ENCODE measurements around the gene RARRES1. TPM values are rescaled to one million over a fixed set of nuclear protein-coding genes. Genes with fewer than 3 reads are reported as not detected.

RARRES1 gene
- polyA plus RNA-seq, 1 experiment: 2.0 TPM

- POLR2A ChIA-PET: no interaction called here
- peak; percentile 47 for DNase-seq (ENCODE audit: low read depth)
- no peak overlapping the region for H3K4me3 ChIP-seq (ENCODE audit: low read depth, low read length)
- no peaks in the 10 kb centered on the region for H3K27me3 ChIP-seq (ENCODE audit: control insufficient read depth, insufficient read depth, low read length)
- H3K36me3 ChIP-seq (ENCODE audit: control insufficient read depth, insufficient read depth, low read length): no peaks in the 10 kb centered on the region; the same call in 1 of the 2 replicates
- CTCF ChIA-PET: interaction anchor here (0.6 to 0.9 kb wide), 2 partner anchors 38 to 458 kb away, joined by 3 to 4 read pairs; no protein-coding TSS in a partner anchor
- TF ChIP-seq, protein P1, sequence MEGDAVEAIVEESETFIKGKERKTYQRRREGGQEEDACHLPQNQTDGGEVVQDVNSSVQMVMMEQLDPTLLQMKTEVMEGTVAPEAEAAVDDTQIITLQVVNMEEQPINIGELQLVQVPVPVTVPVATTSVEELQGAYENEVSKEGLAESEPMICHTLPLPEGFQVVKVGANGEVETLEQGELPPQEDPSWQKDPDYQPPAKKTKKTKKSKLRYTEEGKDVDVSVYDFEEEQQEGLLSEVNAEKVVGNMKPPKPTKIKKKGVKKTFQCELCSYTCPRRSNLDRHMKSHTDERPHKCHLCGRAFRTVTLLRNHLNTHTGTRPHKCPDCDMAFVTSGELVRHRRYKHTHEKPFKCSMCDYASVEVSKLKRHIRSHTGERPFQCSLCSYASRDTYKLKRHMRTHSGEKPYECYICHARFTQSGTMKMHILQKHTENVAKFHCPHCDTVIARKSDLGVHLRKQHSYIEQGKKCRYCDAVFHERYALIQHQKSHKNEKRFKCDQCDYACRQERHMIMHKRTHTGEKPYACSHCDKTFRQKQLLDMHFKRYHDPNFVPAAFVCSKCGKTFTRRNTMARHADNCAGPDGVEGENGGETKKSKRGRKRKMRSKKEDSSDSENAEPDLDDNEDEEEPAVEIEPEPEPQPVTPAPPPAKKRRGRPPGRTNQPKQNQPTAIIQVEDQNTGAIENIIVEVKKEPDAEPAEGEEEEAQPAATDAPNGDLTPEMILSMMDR (IDR thresholded peaks at IDR 0.05; ENCODE audit: insufficient read depth, low read depth, low read length): no peak
Measured at GRCh38 chr3:158773845-158774830, 41.9 kb upstream of the RARRES1 start.

GRCh38 chr3:158773166-158773565 lies 40.9 kb upstream of the RARRES1 start:
- no peaks in the 10 kb centered on the region for H3K27me3 ChIP-seq (ENCODE audit: control insufficient read depth, insufficient read depth, low read length)
- POLR2A ChIA-PET: no interaction called here
- TF ChIP-seq, protein P1 (IDR thresholded peaks at IDR 0.05; ENCODE audit: insufficient read depth, low read depth, low read length): no peak
- DNase-seq (ENCODE audit: low read depth): no peak
- CTCF ChIA-PET: interaction anchor here (1.0 kb wide), 1 partner anchor 18 kb away, joined by 3 read pairs; no protein-coding TSS in a partner anchor
- H3K4me3 ChIP-seq (ENCODE audit: low read depth, low read length): no peak overlapping the region
- H3K36me3 ChIP-seq (ENCODE audit: control insufficient read depth, insufficient read depth, low read length): no peaks in the 10 kb centered on the region; the same call in 1 of the 2 replicates

DNA sequence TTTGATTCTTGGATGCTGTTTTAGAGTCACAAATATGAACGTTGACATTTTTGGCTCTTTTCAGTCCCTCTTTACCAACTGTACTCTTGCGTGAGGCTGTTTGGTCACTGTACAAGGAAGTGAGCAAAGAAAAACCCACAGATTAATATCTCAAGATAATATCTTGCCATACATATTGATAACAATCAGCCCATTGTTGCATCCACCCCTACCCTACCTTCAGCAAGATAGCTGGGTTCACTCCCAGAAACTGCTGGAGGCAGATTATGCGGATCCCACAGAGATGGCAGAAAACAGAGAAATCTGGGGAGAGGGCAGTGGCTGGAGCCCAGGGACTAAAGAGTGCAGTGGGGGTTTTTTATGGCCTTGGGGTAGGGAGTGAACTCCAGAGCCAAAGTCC lies 39.7 kb upstream of the RARRES1 start:
- Histone ChIP-seq H3K4me3 (ENCODE audit: low read depth, low read length) (no peak overlapping the region), H3K36me3 (ENCODE audit: control insufficient read depth, insufficient read depth, low read length) (no peaks in the 10 kb centered on the region; the same call in 1 of the 2 replicates), H3K27me3 (ENCODE audit: control insufficient read depth, insufficient read depth, low read length) (no peaks in the 10 kb centered on the region)
- TF ChIP-seq, protein P1 (IDR thresholded peaks at IDR 0.05; ENCODE audit: insufficient read depth, low read depth, low read length): no peak
- POLR2A ChIA-PET: no interaction called here
- no peak for DNase-seq (ENCODE audit: low read depth)
- CTCF ChIA-PET: interaction anchor here (1.6 kb wide), 1 partner anchor 113 kb away, joined by 5 read pairs; no protein-coding TSS in a partner anchor

GRCh38 chr3:158771577-158771976 lies 39.3 kb upstream of the RARRES1 start:
- TF ChIP-seq, protein P1 (IDR thresholded peaks at IDR 0.05; ENCODE audit: insufficient read depth, low read depth, low read length): no peak
- CTCF ChIA-PET: interaction anchor here (0.9 to 1.6 kb wide), 3 partner anchors 12 to 113 kb away, joined by 3 to 5 read pairs (median 4); no protein-coding TSS in a partner anchor
- no peaks in the 10 kb centered on the region; the same call in 1 of the 2 replicates for H3K36me3 ChIP-seq (ENCODE audit: control insufficient read depth, insufficient read depth, low read length)
- POLR2A ChIA-PET: no interaction called here
- DNase-seq (ENCODE audit: low read depth): no peak
- no peaks in the 10 kb centered on the region for H3K27me3 ChIP-seq (ENCODE audit: control insufficient read depth, insufficient read depth, low read length)
- no peak overlapping the region for H3K4me3 ChIP-seq (ENCODE audit: low read depth, low read length)

GRCh38 chr3:158770741-158771350 lies 38.6 kb upstream of the RARRES1 start:
- CTCF ChIA-PET: interaction anchor here (0.8 to 1.6 kb wide), 4 partner anchors 8 to 44 kb away, joined by 3 to 4 read pairs (median 4); no protein-coding TSS in a partner anchor
- Histone ChIP-seq H3K27me3 (ENCODE audit: control insufficient read depth, insufficient read depth, low read length) (no peaks in the 10 kb centered on the region), H3K4me3 (ENCODE audit: low read depth, low read length) (no peak overlapping the region), H3K36me3 (ENCODE audit: control insufficient read depth, insufficient read depth, low read length) (no peaks in the 10 kb centered on the region; the same call in 1 of the 2 replicates)
- POLR2A ChIA-PET: no interaction called here
- TF ChIP-seq, protein P1 (IDR thresholded peaks at IDR 0.05; ENCODE audit: insufficient read depth, low read depth, low read length): no peak
- no peak for DNase-seq (ENCODE audit: low read depth)
